Right lobe of liver (tissue), 6 donors: ENCODE measurements around the gene PRKG2. TPM values are rescaled to one million over a fixed set of nuclear protein-coding genes. Genes with fewer than 3 reads are reported as not detected.

ENCODE experiments used
- ATAC-seq, 4 donors: fragments of 200-7000 bp; cut with Tn5 transposase; one replicate each; pipeline ENCODE4 v1.9.1; 2020; ENCODE audit warnings: mild to moderate bottlenecking in 4 of 4, moderate library complexity in 4 of 4
- DNase-seq, 3 donors: peaks; one replicate each; pipeline ENCODE4 v3.0.0-alpha.2; 2020
- H3K27ac ChIP-seq, 3 donors: fragments of 200-600 bp; one replicate each; pipeline ENCODE4 v1.8.0; 2022
- H3K27me3 ChIP-seq, 2 donors: fragments of 200-600 bp; one replicate each; pipeline ENCODE4 v1.8.0; 2022
- H3K36me3 ChIP-seq, 4 donors: fragments of 200-600 bp; sonication (generic) in 1 of 4; one replicate each; pipeline versions ENCODE4 v1.5.1 to v1.8.0; 2017 to 2022; ENCODE audit warnings: control low read depth in 1 of 4
- H3K4me1 ChIP-seq, 4 donors: fragments of 200-600 bp; sonication (generic) in 1 of 4; one replicate each; pipeline versions ENCODE4 v1.5.1 to v1.8.0; 2017 to 2022; ENCODE audit warnings: control low read depth in 1 of 4
- H3K4me3 ChIP-seq, 3 donors: fragments of 200-600 bp; one replicate each; pipeline ENCODE4 v1.8.0; 2022
- H3K9me3 ChIP-seq, 4 donors: fragments of 200-600 bp; sonication (generic) in 1 of 4; one replicate each; pipeline versions ENCODE4 v1.5.1 to v1.8.0; 2017 to 2022; ENCODE audit warnings: control low read depth in 1 of 4
- POLR2A ChIP-seq: fragments of 450-650 bp; IDR thresholded peaks from one replicate; pipeline ENCODE4 v1.6.1; 2017; ENCODE audit warnings: antibody characterized with exemption, mild to moderate bottlenecking
- WGBS: methylation state at CpG from one replicate; pipeline ENCODE4 v1.1.6; 2018; ENCODE audit warnings: low coverage, low lambda C conversion rate; ENCODE audit not compliant: insufficient coverage; ENCODE audit errors: missing lambda C conversion rate; 5-methylcytosine and 5-hydroxymethylcytosine counted together
- intact Hi-C, 2 donors: fragments of 100-400 bp; cut with DNase I; formaldehyde crosslinking; loops; one replicate each; pipeline versions ENCODE4 v1.11.2 to v1.14.1; 2022
- total RNA-seq, 6 experiments: library from RNA; depleted of rRNA in 2 of 6; stranded (reverse); fragments of >200 nt in 2 of 6; fragmentation: NEBNext Ultra II Directional in 3 of 6; extraction: Animal tissue kit (Norgen Biotek cat#: 25700) in 3 of 6; gene quantifications; one replicate each; pipeline versions ENCODE4 v1.1.0 to v1.2.4, GENCODE V29; 2016 to 2023
- TF ChIP-seq, protein P1 (sequence below), 4 donors: fragments of 200-600 bp in 3 of 4; fragments of 450-650 bp in 1 of 4; IDR thresholded peaks; one replicate each; pipeline versions ENCODE4 v1.5.1 to v1.8.0; 2016 to 2022; ENCODE audit warnings: antibody characterized with exemption in 4 of 4, mild to moderate bottlenecking in 2 of 4
- donor health status: DM: no; HTN: yes; CAD: no.
- donor health status: DM: no; HTN: no; CAD: no.
- donor health status: DM: no; HTN: no; CAD: no.
- donor health status: DM: no; HTN: yes; CAD: no.
- donor health status: DM: no; HTN: yes; CAD: no.

PRKG2 gene
- total RNA-seq, 6 experiments from 2014 or later: 0.17 TPM; not detected in 5

DNA sequence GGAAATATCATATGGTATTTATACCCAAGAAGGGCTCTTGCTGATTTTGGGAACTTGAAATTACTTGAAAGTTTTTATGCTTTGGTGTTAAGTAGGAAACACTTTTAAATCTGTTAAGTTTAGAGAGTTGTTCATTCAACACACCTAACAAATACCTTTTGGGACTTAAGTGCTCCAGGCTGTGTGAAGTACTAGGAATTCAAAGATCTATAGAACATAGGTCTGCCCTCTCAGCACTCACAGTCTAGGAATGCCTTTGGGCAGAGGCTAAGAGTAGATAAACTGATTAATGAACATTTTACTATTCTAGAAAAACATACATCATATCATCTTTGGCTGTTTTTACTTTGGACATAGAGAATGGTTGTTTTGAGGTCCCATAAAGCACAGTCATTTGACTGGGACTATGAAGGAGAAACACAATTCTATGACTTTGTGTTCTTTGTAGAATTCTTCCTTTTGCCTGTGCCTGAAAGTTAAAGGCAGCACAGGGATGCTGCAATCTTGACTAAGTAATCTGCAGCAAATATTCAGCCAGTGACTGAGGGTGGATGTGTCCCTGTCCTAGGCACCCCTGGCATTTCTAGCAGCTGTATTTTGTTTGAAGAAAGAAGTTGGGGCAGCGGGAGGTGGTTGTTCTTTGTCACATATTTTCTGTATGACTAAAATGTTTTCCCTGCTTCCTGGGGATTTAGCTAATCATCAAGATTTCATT is 176.2 kb downstream of the PRKG2 start:
- ATAC-seq (no peak), DNase-seq (no peak)
- intact Hi-C loops: no loop called here
- peaks cover 0 to 4% of the 10 kb centered on the region in 2 donors for H3K27me3 ChIP-seq
- H3K4me1 ChIP-seq: no peaks in the 10 kb centered on the region
- no peak overlapping the region for H3K4me3 ChIP-seq
- no peaks in the 10 kb centered on the region for H3K36me3 ChIP-seq
- H3K9me3 ChIP-seq: no peaks in the 10 kb centered on the region
- WGBS: 55% methylated on average over 1 of the region's 1 CpG
- no peak for TF ChIP-seq POLR2A
- TF ChIP-seq, protein P1, sequence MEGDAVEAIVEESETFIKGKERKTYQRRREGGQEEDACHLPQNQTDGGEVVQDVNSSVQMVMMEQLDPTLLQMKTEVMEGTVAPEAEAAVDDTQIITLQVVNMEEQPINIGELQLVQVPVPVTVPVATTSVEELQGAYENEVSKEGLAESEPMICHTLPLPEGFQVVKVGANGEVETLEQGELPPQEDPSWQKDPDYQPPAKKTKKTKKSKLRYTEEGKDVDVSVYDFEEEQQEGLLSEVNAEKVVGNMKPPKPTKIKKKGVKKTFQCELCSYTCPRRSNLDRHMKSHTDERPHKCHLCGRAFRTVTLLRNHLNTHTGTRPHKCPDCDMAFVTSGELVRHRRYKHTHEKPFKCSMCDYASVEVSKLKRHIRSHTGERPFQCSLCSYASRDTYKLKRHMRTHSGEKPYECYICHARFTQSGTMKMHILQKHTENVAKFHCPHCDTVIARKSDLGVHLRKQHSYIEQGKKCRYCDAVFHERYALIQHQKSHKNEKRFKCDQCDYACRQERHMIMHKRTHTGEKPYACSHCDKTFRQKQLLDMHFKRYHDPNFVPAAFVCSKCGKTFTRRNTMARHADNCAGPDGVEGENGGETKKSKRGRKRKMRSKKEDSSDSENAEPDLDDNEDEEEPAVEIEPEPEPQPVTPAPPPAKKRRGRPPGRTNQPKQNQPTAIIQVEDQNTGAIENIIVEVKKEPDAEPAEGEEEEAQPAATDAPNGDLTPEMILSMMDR (IDR thresholded peaks at IDR 0.05): no peak
- H3K27ac ChIP-seq: no peak overlapping the region

Other genes with a start within 250 kb of the PRKG2 start
- not detected for gene BMP3, start 184.5 kb downstream of the PRKG2 start, total RNA-seq